AG08396 (cell line): ENCODE data around the gene KDM5B.
A peak's percentile ranks its signal among the peaks of the same experiment; 100 is the strongest.
"Not testable (repeated sequence)": the region's sequence is repeated elsewhere in the genome, so short reads cannot be mapped to it uniquely, and the experiment has no call there.

Experiments used
- DNase-seq: peaks from one replicate; pipeline ENCODE4 v3.0.0; 2012; ENCODE audit warnings: low spot score, mixed read lengths

Gene KDM5B

DNA sequence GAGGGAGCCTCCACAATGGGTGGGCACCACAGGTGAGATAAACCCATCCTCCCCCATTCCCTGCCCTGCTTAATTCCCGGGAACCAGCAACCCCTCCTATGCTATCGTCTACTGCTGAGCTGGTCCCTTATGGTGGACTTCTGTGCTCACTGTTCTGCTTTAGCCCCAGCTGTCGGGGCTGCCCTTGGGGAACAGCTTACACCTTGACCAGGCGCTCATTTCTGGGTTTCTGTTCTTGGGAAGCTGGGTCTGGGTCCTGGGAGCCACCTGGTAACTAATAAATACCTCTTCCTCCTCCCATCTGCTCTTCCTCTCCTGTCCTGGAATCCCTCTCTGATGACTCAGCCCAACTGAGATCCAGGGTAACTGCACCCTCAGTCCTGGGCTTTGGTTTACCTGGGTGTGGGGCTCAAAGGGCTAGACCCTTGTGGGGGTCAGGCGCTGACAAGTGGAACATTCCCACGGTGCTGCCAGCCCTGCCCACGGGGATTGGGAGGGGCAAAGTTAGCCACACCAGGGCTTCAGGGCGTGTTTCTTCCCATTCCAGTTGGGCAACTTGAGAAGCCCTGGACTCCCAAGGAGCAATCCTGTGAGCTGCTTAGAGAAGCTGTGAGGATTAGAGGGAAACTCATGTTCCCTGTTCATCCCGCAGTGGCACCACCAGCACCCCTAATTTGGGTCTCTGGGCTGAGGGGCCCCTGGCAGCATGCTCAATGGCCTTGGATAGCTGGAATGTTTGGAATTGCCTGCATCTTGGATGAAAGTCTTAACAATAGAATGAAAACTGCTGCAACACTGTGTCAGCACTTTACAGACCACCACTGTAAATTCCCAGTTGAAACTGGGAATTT lies 4.2 kb upstream of the KDM5B start:
- no peak for DNase-seq

DNA sequence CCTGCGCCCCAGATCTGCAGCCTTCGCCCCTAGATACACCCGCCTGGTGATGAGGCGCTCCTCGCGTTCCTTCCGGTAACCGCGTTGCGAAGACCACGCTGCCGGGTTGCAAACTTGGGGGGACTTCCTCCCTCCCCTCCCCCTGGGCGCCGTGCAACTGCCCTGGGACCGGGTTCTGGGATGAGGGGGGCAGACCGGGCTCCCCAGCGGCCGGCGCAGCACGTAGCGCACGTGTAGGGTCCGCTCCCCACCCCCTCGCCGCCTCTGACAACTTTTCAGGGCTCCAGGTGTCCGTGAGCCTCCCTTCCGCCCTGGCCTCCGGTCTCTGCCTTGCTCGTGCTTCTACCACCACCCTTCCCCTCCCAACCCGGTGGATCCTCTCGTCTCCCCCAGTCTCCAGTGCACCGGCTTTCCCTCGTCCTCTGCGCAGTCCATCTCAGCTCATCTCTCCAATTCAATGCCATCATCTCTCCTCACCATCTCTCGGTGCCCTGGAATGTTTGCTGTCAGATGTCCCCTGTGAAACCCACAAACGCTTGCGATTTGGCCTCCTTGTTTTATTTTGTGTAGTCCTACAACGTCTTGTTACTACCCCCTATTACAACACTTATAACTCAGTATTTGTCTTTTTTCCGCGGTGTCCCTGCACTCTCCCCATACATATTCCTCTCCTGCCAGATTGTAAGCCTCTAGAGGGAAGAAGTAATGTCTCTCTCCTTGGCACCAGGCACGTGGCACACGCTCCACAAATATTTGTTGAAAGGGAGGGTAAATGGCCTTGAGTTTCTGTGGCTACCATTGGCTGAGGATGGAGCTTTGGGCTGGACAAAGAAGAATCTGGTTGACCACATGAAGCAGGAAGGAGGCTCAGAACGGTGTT lies 3.3 kb upstream of the KDM5B start:
- DNase-seq = no peak

DNA sequence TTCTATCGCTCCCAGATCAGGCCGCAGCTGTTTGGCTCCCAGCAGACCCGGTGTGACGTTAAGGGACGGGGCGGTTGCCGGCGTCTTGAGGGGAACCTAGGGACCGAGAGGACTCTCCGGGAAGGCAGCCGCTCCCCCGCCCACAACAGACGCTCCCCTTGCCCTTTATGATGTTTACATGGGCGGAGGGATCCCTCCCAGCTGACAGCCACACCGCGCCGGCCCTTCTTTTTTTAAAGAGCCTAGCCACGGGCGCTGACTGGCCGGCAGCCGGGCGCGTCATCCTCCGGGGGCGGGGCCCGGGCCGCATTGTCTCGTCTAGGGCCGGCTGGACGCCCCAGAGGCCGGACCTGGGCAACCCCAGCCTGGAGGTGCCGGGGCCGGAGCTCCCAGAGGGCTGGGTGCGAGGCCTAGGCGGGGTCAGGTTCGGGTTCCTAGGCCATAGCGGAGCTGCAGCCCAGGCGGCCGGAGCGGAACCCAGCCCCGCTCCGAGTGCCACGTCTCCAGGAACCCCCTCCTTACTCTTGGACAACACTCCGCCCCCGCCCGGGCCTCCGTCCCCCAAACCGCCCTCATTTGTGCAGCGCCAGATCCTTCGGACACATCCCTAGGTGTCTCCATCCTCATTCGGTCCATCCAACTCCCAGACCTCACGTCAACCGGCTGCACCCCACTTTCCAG lies 2.5 kb upstream of the KDM5B start, which contains the start of gene PCAT6:
TSS of gene PCAT6 (plus strand) at position 340 of the 681 bp plus-strand sequence.
- DNase-seq = peak; percentile 97

DNA sequence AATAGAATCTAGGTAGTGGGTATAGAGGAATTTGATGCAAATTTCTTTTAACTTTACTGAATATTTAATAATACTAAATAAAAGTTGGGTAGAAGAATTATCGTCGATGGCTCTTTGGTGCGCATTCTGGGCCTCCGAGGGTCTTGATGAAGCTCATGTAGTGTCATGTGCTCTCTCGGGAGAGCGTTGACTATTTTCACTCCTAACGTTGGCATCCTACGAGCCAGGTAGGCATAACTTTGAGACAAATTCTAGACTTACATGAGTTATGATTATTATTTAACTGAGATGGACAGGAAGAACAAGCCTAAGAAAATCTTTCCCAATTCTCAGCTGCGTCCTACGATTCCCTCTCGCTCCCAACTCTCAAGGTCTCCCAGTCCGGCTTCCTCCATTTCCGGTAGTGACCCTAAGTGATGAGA lies 2.0 kb upstream of the KDM5B start:
- no peak for DNase-seq

DNA sequence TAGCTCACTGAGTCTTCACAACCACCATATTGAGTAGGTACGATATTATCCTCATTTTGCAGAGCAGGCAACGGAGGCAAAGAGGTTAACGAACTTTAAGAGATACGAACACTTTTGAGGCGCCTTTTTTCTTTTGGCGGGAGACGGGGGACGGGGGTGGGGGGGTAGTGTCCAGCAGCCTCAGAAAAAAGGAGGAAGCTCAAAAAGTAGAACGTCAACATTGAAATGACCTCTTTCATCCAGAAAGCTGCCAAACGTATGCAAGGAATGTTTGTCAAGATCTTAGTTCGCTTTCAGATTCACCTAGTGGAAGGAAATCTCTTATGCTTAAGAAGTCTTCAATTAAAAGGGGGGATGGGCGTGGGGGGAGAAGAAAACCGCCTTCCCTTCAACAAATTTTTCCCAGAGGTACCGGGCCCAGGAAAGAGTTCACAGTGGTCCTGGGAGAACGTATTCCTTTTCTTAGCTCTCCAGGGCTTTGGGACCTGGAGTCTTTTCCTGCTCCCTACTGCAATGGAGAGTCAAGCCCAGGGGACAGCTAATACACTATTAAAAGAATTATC lies 1.5 kb upstream of the KDM5B start:
- no peak for DNase-seq

- DNase-seq = peak; percentile 79
Measured at GRCh38 chr1:202807451-202807925, 733 bp downstream of the KDM5B start.

GRCh38 chr1:202806845-202807450 lies 1.3 kb downstream of the KDM5B start:
- DNase-seq = no peak

- no peak for DNase-seq
Measured at GRCh38 chr1:202805886-202806844, 2.1 kb downstream of the KDM5B start.

GRCh38 chr1:202804126-202804525 lies 4.1 kb downstream of the KDM5B start:
- no peak for DNase-seq

GRCh38 chr1:202802998-202803932 lies 5.0 kb downstream of the KDM5B start:
- no peak for DNase-seq

DNA sequence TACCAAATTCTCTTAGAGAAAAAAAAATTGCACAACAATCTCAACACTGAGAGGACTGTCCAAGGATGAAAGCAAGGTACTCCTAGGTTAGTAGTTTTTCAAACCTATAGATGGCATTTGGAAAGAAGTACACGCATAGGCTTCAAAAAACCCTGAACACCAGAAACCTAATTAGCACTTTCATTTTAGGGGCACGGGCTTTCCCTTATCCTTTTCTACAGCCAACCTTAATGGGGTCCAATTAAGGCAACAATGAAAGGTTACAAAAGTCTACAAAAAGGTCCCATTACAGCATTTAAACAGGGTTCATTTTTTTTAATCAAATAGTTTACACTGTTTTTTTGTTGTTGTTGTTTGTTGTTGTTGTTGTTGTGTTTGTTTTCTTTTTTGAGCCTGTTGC lies 6.2 kb downstream of the KDM5B start:
- DNase-seq = no peak

DNA sequence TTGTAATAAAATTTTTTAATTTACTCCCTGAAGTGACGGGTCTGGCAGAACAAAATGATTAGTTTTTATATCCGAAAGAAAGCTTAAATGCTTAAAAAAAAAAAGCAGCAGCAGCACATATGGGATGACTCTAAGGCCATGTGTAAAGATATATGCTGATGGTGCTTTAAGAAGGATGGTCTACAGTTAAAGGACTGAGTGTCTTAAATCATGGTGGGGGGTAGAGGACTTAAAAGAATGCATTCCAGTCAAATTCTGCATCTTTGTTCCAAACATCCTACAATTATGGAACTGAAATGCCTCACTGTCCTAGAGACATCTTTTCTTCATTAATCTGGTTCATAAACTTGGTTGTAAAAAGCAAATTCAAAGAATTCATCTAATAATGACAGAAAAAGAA lies 7.0 kb downstream of the KDM5B start:
- no peak for DNase-seq

DNA sequence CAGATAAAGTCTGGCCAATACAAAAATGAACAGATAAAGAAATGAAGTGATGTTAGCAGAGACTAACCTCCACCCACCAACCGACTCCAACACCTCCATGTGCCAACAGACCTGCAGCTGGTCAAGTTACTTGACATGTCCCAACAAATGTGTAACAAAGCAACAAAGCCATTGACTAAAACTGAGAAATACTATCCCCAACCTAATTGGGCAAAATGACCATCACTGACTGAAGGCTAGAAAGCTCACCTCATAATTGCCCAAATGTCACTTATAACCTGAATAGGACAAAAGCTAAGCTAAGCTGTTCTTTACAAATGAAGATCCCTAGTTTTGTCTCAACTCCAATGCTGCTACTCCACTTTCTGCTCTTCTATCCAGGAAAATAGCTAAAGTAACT lies 7.5 kb downstream of the KDM5B start:
- DNase-seq = no peak

DNA sequence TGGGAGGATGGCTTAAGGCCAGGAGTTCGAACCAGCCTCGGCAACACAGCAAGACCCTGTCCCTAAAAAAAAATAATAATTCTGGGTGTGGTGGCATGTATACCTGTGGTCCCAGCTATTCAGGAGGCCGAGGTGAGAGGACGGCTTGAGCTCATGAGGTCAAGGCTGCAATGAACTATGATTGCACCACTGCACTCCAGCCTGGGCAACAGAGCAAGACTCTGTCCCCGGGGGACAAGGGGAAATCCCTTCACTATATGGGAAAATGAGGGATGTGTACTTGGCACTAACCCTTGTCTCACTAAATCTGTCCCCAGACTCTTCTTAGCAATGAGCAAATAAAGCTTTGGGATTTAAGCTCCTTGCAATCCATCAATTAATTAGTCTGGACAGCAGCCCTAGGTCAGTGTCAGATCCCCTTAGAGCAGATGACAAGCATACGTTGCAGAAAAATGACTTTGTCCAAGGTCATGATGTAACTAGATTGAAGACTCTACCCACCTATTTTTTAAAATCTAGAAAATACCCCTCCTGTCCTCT lies 9.4 kb downstream of the KDM5B start:
- DNase-seq = no peak

GRCh38 chr1:202798260-202798659 lies 10.0 kb downstream of the KDM5B start:
- DNase-seq = no peak

GRCh38 chr1:202796670-202797069 lies 11.6 kb downstream of the KDM5B start:
- DNase-seq = no peak

- DNase-seq = not testable (repeated sequence)
Measured at GRCh38 chr1:202794931-202795330, 13.3 kb downstream of the KDM5B start.

DNA sequence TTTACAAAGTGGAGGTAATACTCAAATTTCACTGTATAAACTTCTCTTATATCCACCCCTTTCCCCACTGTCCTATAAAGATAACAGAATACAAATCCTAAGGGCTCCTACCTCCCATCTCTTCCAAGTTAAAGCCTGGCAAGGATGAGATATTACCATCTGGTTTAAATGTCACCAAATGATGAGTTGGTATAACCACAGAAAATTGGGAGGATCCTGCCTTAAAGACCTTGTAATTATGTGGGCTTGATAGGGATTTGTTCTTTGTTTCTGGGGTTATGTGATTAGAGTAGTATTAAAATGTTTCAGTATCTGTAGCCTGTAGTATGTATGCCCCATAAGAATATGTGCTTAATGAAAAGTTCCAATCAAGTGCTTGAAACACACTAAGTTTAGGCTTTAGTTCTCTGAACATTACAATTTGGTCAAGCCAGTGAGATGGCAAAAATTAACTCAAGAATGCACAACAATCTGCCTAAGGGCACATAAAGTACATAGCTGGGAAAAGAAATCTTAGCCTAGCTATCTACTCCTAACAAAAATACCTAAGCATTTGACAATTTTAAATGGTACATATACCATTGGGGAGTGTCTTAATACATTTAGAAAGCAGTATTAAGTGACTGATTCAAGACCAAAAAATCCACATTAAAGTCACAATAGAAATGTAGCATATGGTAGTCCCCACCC lies 14.0 kb downstream of the KDM5B start:
- DNase-seq = no peak
